Kidney (tissue), 14 donors: ENCODE data around the gene ITPKC. TPM values are rescaled to one million over a fixed set of nuclear protein-coding genes. Genes with fewer than 3 reads are reported as not detected.

Experiments
- DNase-seq, 5 donors: peaks; one replicate each; pipeline ENCODE4 v3.0.0-alpha.2; 2013 to 2020
- FAIRE-seq: peaks from 2 replicates; lab custom pipeline; 2012; peaks lifted over from hg19 to GRCh38; lab: Jason Lieb, UNC
- H3K27ac ChIP-seq, 2 donors: one replicate each; pipeline ENCODE4 v1.7.0; 2013; ENCODE audit warnings: low read depth in 2 of 2, low read length in 2 of 2, inconsistent platforms in 1 of 2
- H3K27me3 ChIP-seq: one replicate; pipeline ENCODE4 v1.7.1; 2013; ENCODE audit warnings: low read length, inconsistent platforms; ENCODE audit not compliant: control insufficient read depth, insufficient read depth
- H3K36me3 ChIP-seq, 3 donors: one replicate each; pipeline versions ENCODE4 v1.7.0 to v1.7.1; 2013; ENCODE audit warnings: low read length in 3 of 3, control low read depth in 1 of 3, inconsistent platforms in 1 of 3; ENCODE audit not compliant: insufficient read depth in 3 of 3, control insufficient read depth in 2 of 3
- H3K4me1 ChIP-seq, 3 donors: one replicate each; pipeline versions ENCODE4 v1.7.0 to v1.7.1; 2013; ENCODE audit warnings: low read length in 3 of 3, inconsistent platforms in 1 of 3, low read depth in 1 of 3; ENCODE audit not compliant: control insufficient read depth in 2 of 3, insufficient read depth in 2 of 3
- H3K4me3 ChIP-seq, 3 donors: one replicate each; pipeline versions ENCODE4 v1.7.0 to v1.8.1; 2013; ENCODE audit warnings: low read length in 3 of 3, control low read depth in 1 of 3, inconsistent platforms in 1 of 3
- H3K9ac ChIP-seq, 3 donors: one replicate each; pipeline versions ENCODE4 v1.7.0 to v1.7.1; 2013; ENCODE audit warnings: low read length in 3 of 3, control low read depth in 1 of 3, inconsistent platforms in 1 of 3
- H3K9me3 ChIP-seq, 3 donors: one replicate each; pipeline versions ENCODE4 v1.7.0 to v1.7.1; 2013; ENCODE audit warnings: low read length in 3 of 3, control low read depth in 1 of 3, inconsistent platforms in 1 of 3; ENCODE audit not compliant: control insufficient read depth in 2 of 3, insufficient read depth in 1 of 3
- CTCF ChIP-seq: IDR thresholded peaks from 3 replicates; pipeline ENCODE4 v1.5.1; 2012; ENCODE audit warnings: mild to moderate bottlenecking, moderate library complexity, borderline replicate concordance; ENCODE audit not compliant: insufficient read depth; ENCODE audit errors: extremely low read depth
- intact Hi-C: fragments of 100-400 bp; cut with DNase I; formaldehyde crosslinking; loops from one replicate; pipeline ENCODE4 v1.11.1; 2022
- polyA plus RNA-seq: library from polyadenylated mRNA; stranded (reverse); fragments of 350-450 nt; fragmentation: Illumina TruSeq; extraction: RNeasy Lipid Tissue Mini Kit (QIAGEN cat#74804); gene quantifications from one replicate; pipeline ENCODE4 v1.2.3, GENCODE V29; 2014; ENCODE audit warnings: low read depth, low replicate concordance; ENCODE audit not compliant: insufficient read depth
- total RNA-seq: library from RNA; stranded (reverse); fragmentation: NEBNext Ultra II Directional; extraction: Animal tissue kit (Norgen Biotek cat#: 25700); gene quantifications from one replicate; pipeline ENCODE4 v1.2.1, GENCODE V29; 2021
- donor health status: control.
- donor health status: control.
- donor health status: control.
- donor health status: control.
- donor health status: control.
- donor health status: DM: yes; HTN: yes; CAD: no.
- donor health status: Normal renal cell carcinoma (clear cell type).

ITPKC gene
- total and polyA plus RNA-seq, 2 donors from 2014 or later, result 14.3 to 27.9 TPM

- TF ChIP-seq CTCF, result no peak
- intact Hi-C loops, result no loop called here
- no peak for DNase-seq
- no peaks in the 10 kb centered on the region for H3K27me3 ChIP-seq
- H3K27ac ChIP-seq, result peak overlapping the region; percentile 77 to 89
- peaks cover 0 to 16% (median 9%) of the 10 kb centered on the region in 3 donors for H3K36me3 ChIP-seq
- H3K9me3 ChIP-seq, result no peaks in the 10 kb centered on the region
- H3K9ac ChIP-seq, result peak overlapping the region in 1 of 3 donors; percentile 48
- peaks cover under 1 to 25% (median 13%) of the 10 kb centered on the region in 3 donors for H3K4me1 ChIP-seq
- no peak for FAIRE-seq
- H3K4me3 ChIP-seq, result peak overlapping the region in 2 of 3 donors; percentile 44 to 60
Observed at GRCh38 chr19:40721140-40721486, 4.2 kb downstream of the ITPKC start.

GRCh38 chr19:40721936-40722661 lies 5.2 kb downstream of the ITPKC start:
- no peak overlapping the region for H3K9ac ChIP-seq
- intact Hi-C loops, result no loop called here
- no peak for FAIRE-seq
- H3K9me3 ChIP-seq, result no peaks in the 10 kb centered on the region
- H3K4me3 ChIP-seq, result peak overlapping the region in 1 of 3 donors; percentile 15
- no peaks in the 10 kb centered on the region for H3K27me3 ChIP-seq
- TF ChIP-seq CTCF, result no peak
- peaks cover 0 to 22% (median 9%) of the 10 kb centered on the region in 3 donors for H3K4me1 ChIP-seq
- no peak for DNase-seq
- no peak overlapping the region for H3K27ac ChIP-seq
- H3K36me3 ChIP-seq, result peaks cover 0 to 23% (median 9%) of the 10 kb centered on the region in 3 donors

- peaks cover 0 to 17% (median 9%) of the 10 kb centered on the region in 3 donors for H3K4me1 ChIP-seq
- H3K4me3 ChIP-seq, result no peak overlapping the region
- no peaks in the 10 kb centered on the region for H3K9me3 ChIP-seq
- no peaks in the 10 kb centered on the region for H3K27me3 ChIP-seq
- FAIRE-seq (no peak), DNase-seq (no peak)
- H3K36me3 ChIP-seq, result peaks cover 2 to 26% (median 14%) of the 10 kb centered on the region in 3 donors
- H3K27ac ChIP-seq, result no peak overlapping the region
- no peak for TF ChIP-seq CTCF
- intact Hi-C loops, result no loop called here
- no peak overlapping the region for H3K9ac ChIP-seq
Observed at GRCh38 chr19:40723661-40724254, 6.8 kb downstream of the ITPKC start.
